SH-SY5Y (cell line): ENCODE data around the gene C19orf38.

Experiments
- GATA2 ChIP-seq: IDR thresholded peaks from 2 replicates; pipeline ENCODE4 v1.6.1; 2011; ENCODE audit warnings: mild to moderate bottlenecking, low read depth, low read length
- GATA3 ChIP-seq: IDR thresholded peaks from 2 replicates; pipeline ENCODE4 v1.6.1; 2011; ENCODE audit warnings: low read depth, mild to moderate bottlenecking, low read length, moderate library complexity

GRCh38 chr19:10874024-10874423 lies 25.8 kb downstream of the C19orf38 start:
- TF ChIP-seq GATA2 (no peak), GATA3 (no peak)
